SU-DHL-6 (cell line): Measurements from ENCODE around the gene HS6ST1.

Experiments
- H2AFZ ChIP-seq: fragments of 200-600 bp; sonication (generic); 2 replicates; pipeline ENCODE4 v1.6.1; 2014; ENCODE audit warnings: low read depth, mild to moderate bottlenecking, moderate library complexity, mixed read lengths, antibody characterized with exemption, low read length; ENCODE audit not compliant: severe bottlenecking
- H3F3A ChIP-seq: fragments of 200-600 bp; shearing (Covaris generic); 2 replicates; pipeline ENCODE4 v1.6.0; 2016; ENCODE audit warnings: antibody characterized with exemption, mild to moderate bottlenecking; ENCODE audit not compliant: insufficient read depth
- H3K27ac ChIP-seq: fragments of 200-600 bp; sonication (generic); 2 replicates; pipeline ENCODE4 v1.5.1; 2016; ENCODE audit warnings: low read depth, mild to moderate bottlenecking, low read length, moderate library complexity, mixed read lengths
- H3K27me3 ChIP-seq: fragments of 200-600 bp; sonication (generic), shearing (Covaris generic); 2 replicates; pipeline ENCODE4 v1.6.0; 2014; ENCODE audit warnings: mild to moderate bottlenecking, low read length
- H3K36me3 ChIP-seq: fragments of 200-600 bp; sonication (generic); 2 replicates; pipeline ENCODE4 v1.6.1; 2014; ENCODE audit warnings: mild to moderate bottlenecking, low read length, mixed read lengths
- H3K4me2 ChIP-seq: fragments of 300-600, 200-600 bp; shearing (Covaris generic), sonication (generic); 2 replicates; pipeline ENCODE4 v1.6.0; 2014; ENCODE audit warnings: low read length, low read depth, mild to moderate bottlenecking; ENCODE audit not compliant: poor library complexity, severe bottlenecking
- H3K4me3 ChIP-seq: fragments of 200-600 bp; sonication (generic); 2 replicates; pipeline ENCODE4 v1.5.1; 2014; ENCODE audit warnings: antibody characterized with exemption, low read length, mild to moderate bottlenecking, mixed read lengths; ENCODE audit not compliant: insufficient read depth, poor library complexity, severe bottlenecking
- H3K79me2 ChIP-seq: fragments of 200-600 bp; sonication (generic); 2 replicates; pipeline ENCODE4 v1.6.1; 2014; ENCODE audit warnings: mild to moderate bottlenecking, low read length, moderate library complexity; ENCODE audit not compliant: insufficient read depth
- H3K9ac ChIP-seq: fragments of 200-600 bp; sonication (generic); 2 replicates; pipeline ENCODE4 v1.7.0; 2014; ENCODE audit warnings: mild to moderate bottlenecking, low read length
- H3K9me2 ChIP-seq: fragments of 200-600 bp; sonication (generic); replicated peaks from 2 replicates; pipeline ENCODE4 v1.6.1; 2014; ENCODE audit warnings: low read length; ENCODE audit not compliant: insufficient read depth
- H3K9me3 ChIP-seq: fragments of 200-600 bp; sonication (generic); 2 replicates; pipeline ENCODE4 v1.6.1; 2014; ENCODE audit warnings: low read length, mixed read lengths; ENCODE audit not compliant: insufficient read depth
- H4K20me1 ChIP-seq: fragments of 200-600 bp; sonication (generic); 2 replicates; pipeline ENCODE4 v1.6.1; 2014; ENCODE audit warnings: low read depth, mild to moderate bottlenecking, antibody characterized with exemption, low read length, moderate library complexity, mixed read lengths
- CTCF ChIP-seq: fragments of 200-600 bp; sonication (generic); IDR thresholded peaks from one replicate; pipeline ENCODE4 v1.5.1; 2017; ENCODE audit warnings: antibody characterized with exemption, mild to moderate bottlenecking, low read length, moderate library complexity; ENCODE audit not compliant: insufficient read depth, poor library complexity, severe bottlenecking
- EZH2phosphoT487 ChIP-seq: fragments of 200-600 bp; sonication (generic), shearing (Covaris generic); conservative IDR thresholded peaks from 2 replicates; pipeline ENCODE4 v1.6.1; 2018; ENCODE audit warnings: mild to moderate bottlenecking, antibody characterized with exemption, low read length, moderate library complexity, mixed read lengths

Gene HS6ST1

DNA sequence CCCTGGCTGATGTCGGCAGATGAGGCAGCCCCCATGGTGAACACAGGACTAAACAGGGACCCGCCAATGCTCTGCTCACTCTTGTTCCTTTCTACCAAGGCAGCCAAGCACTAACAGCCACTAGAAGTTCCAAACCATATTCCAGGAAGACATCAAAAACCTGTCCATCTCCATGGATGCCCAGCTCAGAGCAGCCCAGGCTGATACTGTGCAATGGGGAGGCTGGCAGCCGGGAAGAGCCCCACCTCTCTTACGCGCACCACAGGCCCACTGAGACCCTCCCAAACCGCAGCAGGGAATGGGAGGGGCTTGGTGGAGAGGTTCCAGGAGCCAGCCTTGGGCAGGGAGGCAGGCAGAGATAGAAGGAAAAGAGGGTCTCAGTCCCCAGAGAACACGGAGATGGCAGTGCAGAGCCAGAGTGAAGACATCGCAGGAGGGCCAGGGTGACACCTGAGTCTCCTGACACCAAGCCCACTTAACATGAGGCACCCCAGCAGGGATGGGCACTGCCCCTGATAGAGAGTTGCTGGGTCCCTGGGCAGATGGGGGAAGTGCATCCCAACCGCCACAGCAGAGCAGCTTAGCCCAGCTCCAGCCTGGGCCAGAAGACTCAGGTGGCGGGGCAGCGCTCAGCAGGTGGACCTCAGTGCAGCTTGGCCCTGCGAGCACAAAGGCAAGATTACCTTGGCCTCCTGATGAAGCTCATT is 3.4 kb downstream of the HS6ST1 start:
- peaks cover 4% of the 10 kb centered on the region; the same call in 1 of the 2 replicates for H4K20me1 ChIP-seq

GRCh38 chr2:128314348-128315121 is 4.1 kb downstream of the HS6ST1 start:
- Histone ChIP-seq H3K9ac (no peak overlapping the region), H3K9me2 (no peaks in the 10 kb centered on the region), H3K9me3 (no peaks in the 10 kb centered on the region), H3K79me2 (peaks cover 27% of the 10 kb centered on the region), H3K27me3 (no peaks in the 10 kb centered on the region), H3F3A (no peaks in the 10 kb centered on the region), H2AFZ (no peak overlapping the region), H3K27ac (no peak overlapping the region), H3K4me3 (no peak overlapping the region), H3K36me3 (no peaks in the 10 kb centered on the region), H3K4me2 (no peak overlapping the region), H4K20me1 (peaks cover 4% of the 10 kb centered on the region; the same call in 1 of the 2 replicates)
- no peak for TF ChIP-seq EZH2phosphoT487
- TF ChIP-seq CTCF, result no peak

More for the DNA sequence above, 3.4 kb downstream of the HS6ST1 start:
- no peak overlapping the region for H3K4me3 ChIP-seq
- no peaks in the 10 kb centered on the region for H3F3A ChIP-seq
- H3K36me3 ChIP-seq, result no peaks in the 10 kb centered on the region
- no peak overlapping the region for H3K4me2 ChIP-seq
- H2AFZ ChIP-seq, result no peak overlapping the region
- H3K9me3 ChIP-seq, result no peaks in the 10 kb centered on the region
- H3K9me2 ChIP-seq, result no peaks in the 10 kb centered on the region
- peaks cover 27% of the 10 kb centered on the region for H3K79me2 ChIP-seq
- no peak overlapping the region for H3K9ac ChIP-seq
- no peak overlapping the region for H3K27ac ChIP-seq
- H3K27me3 ChIP-seq, result no peaks in the 10 kb centered on the region
- no peak for TF ChIP-seq EZH2phosphoT487
- TF ChIP-seq CTCF, result no peak

DNA sequence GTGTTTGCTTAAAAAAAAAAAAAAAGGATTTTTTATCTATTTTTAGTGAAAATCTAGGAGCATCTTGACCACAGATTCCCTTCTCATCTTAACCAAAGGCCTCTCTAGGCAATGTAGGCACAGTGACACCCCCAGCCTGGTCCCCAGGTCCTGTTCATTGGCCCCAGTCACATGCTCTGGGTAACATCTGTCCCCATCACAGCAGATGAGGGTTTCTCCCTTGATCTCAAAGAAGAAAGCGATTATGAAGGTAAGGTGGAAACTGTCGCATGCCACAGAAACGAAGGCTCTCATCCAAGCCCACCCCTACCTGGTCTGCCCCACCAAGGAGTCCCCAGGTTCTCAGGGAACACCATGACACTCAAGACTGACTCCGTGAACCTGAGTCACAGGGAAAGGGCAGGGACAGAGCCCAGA is 4.7 kb downstream of the HS6ST1 start:
- peaks cover 27% of the 10 kb centered on the region for H3K79me2 ChIP-seq
- no peak overlapping the region for H3K27ac ChIP-seq
- no peak overlapping the region for H3K4me2 ChIP-seq
- no peaks in the 10 kb centered on the region for H3K36me3 ChIP-seq
- no peak overlapping the region for H3K4me3 ChIP-seq
- H3K27me3 ChIP-seq, result no peaks in the 10 kb centered on the region
- no peak overlapping the region for H2AFZ ChIP-seq
- no peaks in the 10 kb centered on the region for H3K9me2 ChIP-seq
- no peak overlapping the region for H3K9ac ChIP-seq
- no peaks in the 10 kb centered on the region for H3K9me3 ChIP-seq
- TF ChIP-seq EZH2phosphoT487, result no peak
- no peak for TF ChIP-seq CTCF
- peaks cover 4% of the 10 kb centered on the region; the same call in 1 of the 2 replicates for H4K20me1 ChIP-seq
- H3F3A ChIP-seq, result no peaks in the 10 kb centered on the region
